Endothelial cell (in vitro differentiated cells): Measurements from ENCODE around the gene ERCC6L. TPM values are rescaled to one million over a fixed set of nuclear protein-coding genes. Genes with fewer than 3 reads are reported as not detected.

Experiments
- DNase-seq: peaks from one replicate; pipeline ENCODE4 v3.0.0; 2021; ENCODE audit warnings: low spot score
- H3K27ac Mint-ChIP-seq: one replicate; pipeline ENCODE4 v1.8.0; 2021; ENCODE audit warnings: mixed read lengths, inconsistent platforms; ENCODE audit not compliant: unreplicated experiment
- H3K27me3 Mint-ChIP-seq: one replicate; pipeline ENCODE4 v1.8.0; 2021; ENCODE audit warnings: mild to moderate bottlenecking, moderate library complexity, mixed read lengths, inconsistent platforms; ENCODE audit not compliant: unreplicated experiment
- H3K36me3 Mint-ChIP-seq: one replicate; pipeline ENCODE4 v1.8.0; 2021; ENCODE audit warnings: mild to moderate bottlenecking, low read depth, mixed read lengths, inconsistent platforms; ENCODE audit not compliant: unreplicated experiment
- H3K4me1 Mint-ChIP-seq: one replicate; pipeline ENCODE4 v1.8.0; 2021; ENCODE audit warnings: mild to moderate bottlenecking, mixed read lengths, inconsistent platforms; ENCODE audit not compliant: unreplicated experiment
- H3K4me3 Mint-ChIP-seq: one replicate; pipeline ENCODE4 v1.8.0; 2021; ENCODE audit warnings: mild to moderate bottlenecking, mixed read lengths, inconsistent platforms; ENCODE audit not compliant: unreplicated experiment
- H3K9me3 Mint-ChIP-seq: one replicate; pipeline ENCODE4 v1.8.0; 2021; ENCODE audit warnings: mixed read lengths, inconsistent platforms; ENCODE audit not compliant: unreplicated experiment
- long read RNA-seq: library from polyadenylated mRNA; unstranded; transcript quantifications from one replicate; pipeline ENCODE4 v2.0.0, GENCODE V29; 2020; ENCODE audit not compliant: unreplicated experiment
- total RNA-seq: library from RNA; stranded (reverse); fragmentation: NEBNext Ultra II Directional; extraction: Animal tissue kit (Norgen Biotek cat#: 25700); gene quantifications from one replicate; pipeline ENCODE4 v1.2.1, GENCODE V29; 2021; ENCODE audit not compliant: unreplicated experiment
- TF ChIP-seq, protein P1 (sequence below): fragments of 200-600 bp; sonication (generic); IDR thresholded peaks from one replicate; pipeline ENCODE4 v1.5.0; 2021; ENCODE audit warnings: antibody characterized with exemption; ENCODE audit not compliant: unreplicated experiment

The ERCC6L gene, protein sequence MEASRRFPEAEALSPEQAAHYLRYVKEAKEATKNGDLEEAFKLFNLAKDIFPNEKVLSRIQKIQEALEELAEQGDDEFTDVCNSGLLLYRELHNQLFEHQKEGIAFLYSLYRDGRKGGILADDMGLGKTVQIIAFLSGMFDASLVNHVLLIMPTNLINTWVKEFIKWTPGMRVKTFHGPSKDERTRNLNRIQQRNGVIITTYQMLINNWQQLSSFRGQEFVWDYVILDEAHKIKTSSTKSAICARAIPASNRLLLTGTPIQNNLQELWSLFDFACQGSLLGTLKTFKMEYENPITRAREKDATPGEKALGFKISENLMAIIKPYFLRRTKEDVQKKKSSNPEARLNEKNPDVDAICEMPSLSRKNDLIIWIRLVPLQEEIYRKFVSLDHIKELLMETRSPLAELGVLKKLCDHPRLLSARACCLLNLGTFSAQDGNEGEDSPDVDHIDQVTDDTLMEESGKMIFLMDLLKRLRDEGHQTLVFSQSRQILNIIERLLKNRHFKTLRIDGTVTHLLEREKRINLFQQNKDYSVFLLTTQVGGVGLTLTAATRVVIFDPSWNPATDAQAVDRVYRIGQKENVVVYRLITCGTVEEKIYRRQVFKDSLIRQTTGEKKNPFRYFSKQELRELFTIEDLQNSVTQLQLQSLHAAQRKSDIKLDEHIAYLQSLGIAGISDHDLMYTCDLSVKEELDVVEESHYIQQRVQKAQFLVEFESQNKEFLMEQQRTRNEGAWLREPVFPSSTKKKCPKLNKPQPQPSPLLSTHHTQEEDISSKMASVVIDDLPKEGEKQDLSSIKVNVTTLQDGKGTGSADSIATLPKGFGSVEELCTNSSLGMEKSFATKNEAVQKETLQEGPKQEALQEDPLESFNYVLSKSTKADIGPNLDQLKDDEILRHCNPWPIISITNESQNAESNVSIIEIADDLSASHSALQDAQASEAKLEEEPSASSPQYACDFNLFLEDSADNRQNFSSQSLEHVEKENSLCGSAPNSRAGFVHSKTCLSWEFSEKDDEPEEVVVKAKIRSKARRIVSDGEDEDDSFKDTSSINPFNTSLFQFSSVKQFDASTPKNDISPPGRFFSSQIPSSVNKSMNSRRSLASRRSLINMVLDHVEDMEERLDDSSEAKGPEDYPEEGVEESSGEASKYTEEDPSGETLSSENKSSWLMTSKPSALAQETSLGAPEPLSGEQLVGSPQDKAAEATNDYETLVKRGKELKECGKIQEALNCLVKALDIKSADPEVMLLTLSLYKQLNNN
- 1.7 TPM for total RNA-seq
- long read RNA-seq, full-length matches to known transcripts = 2 of 2 reads
- long read RNA-seq, partial matches to known transcripts = 0 of 2 reads
- long read RNA-seq, other reads (novel, unspliced or antisense) = 0 of 2 reads

DNA sequence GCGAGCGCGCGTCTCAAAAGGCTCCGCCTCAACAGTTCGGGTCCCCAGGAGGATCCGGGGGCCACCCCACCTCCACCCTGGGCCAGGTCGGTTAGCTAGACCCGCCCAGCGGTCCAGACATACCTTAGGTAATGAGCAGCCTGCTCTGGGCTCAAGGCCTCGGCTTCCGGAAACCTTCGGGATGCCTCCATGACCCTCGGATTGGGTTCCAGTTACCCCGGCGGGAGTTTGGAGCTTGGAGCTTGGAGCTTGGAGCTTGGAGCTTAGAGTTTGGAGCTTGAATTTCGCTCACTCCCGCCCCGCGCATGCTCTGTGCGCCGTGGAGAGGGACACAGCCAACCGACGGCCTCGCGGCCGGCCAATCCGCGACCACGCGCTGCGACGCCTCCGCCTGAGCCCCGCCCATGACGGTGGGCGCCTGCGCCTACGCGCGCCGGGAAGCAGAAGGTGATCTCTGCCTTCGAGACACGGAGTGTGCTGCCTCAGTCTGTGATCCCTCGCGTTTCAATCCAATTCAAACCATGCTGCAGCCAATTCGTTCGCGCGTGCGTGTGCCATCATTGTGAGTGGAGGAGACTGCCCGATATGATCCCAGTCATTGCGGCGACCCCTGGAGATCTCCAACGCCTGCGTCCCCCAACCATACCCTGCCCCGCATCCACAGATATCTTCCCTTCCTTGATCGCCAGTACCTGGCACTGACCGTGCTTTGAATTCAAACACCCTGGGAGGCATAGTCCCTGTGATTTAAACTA is at the start of gene ERCC6L:
ERCC6L (minus strand) TSS at position 307 of the 755 bp plus-strand sequence; CDS start at position 191, 116 bp downstream.
- TF ChIP-seq, protein P1, sequence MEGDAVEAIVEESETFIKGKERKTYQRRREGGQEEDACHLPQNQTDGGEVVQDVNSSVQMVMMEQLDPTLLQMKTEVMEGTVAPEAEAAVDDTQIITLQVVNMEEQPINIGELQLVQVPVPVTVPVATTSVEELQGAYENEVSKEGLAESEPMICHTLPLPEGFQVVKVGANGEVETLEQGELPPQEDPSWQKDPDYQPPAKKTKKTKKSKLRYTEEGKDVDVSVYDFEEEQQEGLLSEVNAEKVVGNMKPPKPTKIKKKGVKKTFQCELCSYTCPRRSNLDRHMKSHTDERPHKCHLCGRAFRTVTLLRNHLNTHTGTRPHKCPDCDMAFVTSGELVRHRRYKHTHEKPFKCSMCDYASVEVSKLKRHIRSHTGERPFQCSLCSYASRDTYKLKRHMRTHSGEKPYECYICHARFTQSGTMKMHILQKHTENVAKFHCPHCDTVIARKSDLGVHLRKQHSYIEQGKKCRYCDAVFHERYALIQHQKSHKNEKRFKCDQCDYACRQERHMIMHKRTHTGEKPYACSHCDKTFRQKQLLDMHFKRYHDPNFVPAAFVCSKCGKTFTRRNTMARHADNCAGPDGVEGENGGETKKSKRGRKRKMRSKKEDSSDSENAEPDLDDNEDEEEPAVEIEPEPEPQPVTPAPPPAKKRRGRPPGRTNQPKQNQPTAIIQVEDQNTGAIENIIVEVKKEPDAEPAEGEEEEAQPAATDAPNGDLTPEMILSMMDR = no peak

GRCh38 chrX:72282302-72282701 is 43.5 kb upstream of the ERCC6L start:
- H3K27ac Mint-ChIP-seq = no peak overlapping the region
- H3K9me3 Mint-ChIP-seq = no peaks in the 10 kb centered on the region
- DNase-seq = no peak
- no peaks in the 10 kb centered on the region for H3K4me1 Mint-ChIP-seq
- TF ChIP-seq, protein P1 = no peak
- H3K27me3 Mint-ChIP-seq = peaks cover 2% of the 10 kb centered on the region
- no peaks in the 10 kb centered on the region for H3K36me3 Mint-ChIP-seq
- H3K4me3 Mint-ChIP-seq = no peak overlapping the region

More for the DNA sequence above, at the start of gene ERCC6L:
- Mint-ChIP-seq H3K36me3 (no peaks in the 10 kb centered on the region), H3K9me3 (no peaks in the 10 kb centered on the region), H3K27me3 (no peaks in the 10 kb centered on the region), H3K4me1 (no peaks in the 10 kb centered on the region), H3K4me3 (peak within 1 kb of the TSS; percentile 91), H3K27ac (peak within 1 kb of the TSS; percentile 48)
- DNase-seq = peak; percentile 81

- TF ChIP-seq, protein P1 = no peak
- Mint-ChIP-seq H3K27me3 (peaks cover 2% of the 10 kb centered on the region), H3K27ac (no peak overlapping the region), H3K9me3 (no peaks in the 10 kb centered on the region), H3K4me3 (no peak overlapping the region), H3K4me1 (no peaks in the 10 kb centered on the region), H3K36me3 (no peaks in the 10 kb centered on the region)
- DNase-seq = no peak
These were observed 41.6 kb upstream of the ERCC6L start for GRCh38 chrX:72280321-72280845.

DNA sequence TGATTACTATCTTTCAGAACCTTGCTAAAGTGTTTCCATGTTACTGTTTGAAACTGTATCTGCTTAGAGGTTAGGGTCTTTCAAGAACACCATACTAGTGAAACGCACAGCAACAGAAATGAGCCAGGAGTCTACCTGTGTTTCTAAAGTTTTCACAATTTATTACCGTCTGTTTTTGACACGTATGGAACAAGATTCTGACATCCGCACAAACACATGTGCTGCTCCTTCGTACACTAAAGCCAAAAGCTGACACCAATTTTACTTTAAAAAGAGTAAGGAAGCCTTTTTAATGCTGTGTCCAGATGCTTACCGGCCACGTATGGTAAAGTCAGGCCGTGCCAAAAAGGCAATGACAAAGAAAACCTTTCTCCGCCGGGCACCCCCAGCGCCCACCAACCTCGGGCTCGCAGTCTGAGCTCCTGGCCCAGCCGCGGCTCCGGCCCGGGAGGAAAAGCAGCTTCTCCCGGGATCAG is 37.7 kb upstream of the ERCC6L start:
- H3K27me3 Mint-ChIP-seq = peaks cover 7% of the 10 kb centered on the region
- peaks cover 25% of the 10 kb centered on the region for H3K36me3 Mint-ChIP-seq
- peak overlapping the region; percentile 81 for H3K4me3 Mint-ChIP-seq
- TF ChIP-seq, protein P1 = no peak
- no peak overlapping the region for H3K27ac Mint-ChIP-seq
- no peaks in the 10 kb centered on the region for H3K9me3 Mint-ChIP-seq
- DNase-seq = no peak
- H3K4me1 Mint-ChIP-seq = peaks cover 16% of the 10 kb centered on the region
